IgD-negative memory B cell (primary cell): ENCODE results near the gene ITGA2B. TPM values are rescaled to one million over a fixed set of nuclear protein-coding genes. Genes with fewer than 3 reads are reported as not detected.
A peak's percentile ranks its signal among the peaks of the same experiment; 100 is the strongest.
"Not testable (repeated sequence)": the region's sequence is repeated elsewhere in the genome, so short reads cannot be mapped to it uniquely, and the experiment has no call there.

Source experiments
- H3K27ac Mint-ChIP-seq, 3 donors: one replicate each; pipeline ENCODE4 v1.8.0; 2020 to 2022; ENCODE audit warnings: mild to moderate bottlenecking in 3 of 3, mixed read lengths in 3 of 3, moderate library complexity in 1 of 3
- H3K27me3 Mint-ChIP-seq: one replicate; pipeline ENCODE4 v1.8.0; 2021; ENCODE audit warnings: mixed read lengths
- H3K36me3 Mint-ChIP-seq: one replicate; pipeline ENCODE4 v1.8.0; 2020; ENCODE audit warnings: mild to moderate bottlenecking, mixed read lengths
- H3K4me1 Mint-ChIP-seq, 3 donors: one replicate each; pipeline ENCODE4 v1.8.0; 2020 to 2022; ENCODE audit warnings: mixed read lengths in 3 of 3, mild to moderate bottlenecking in 1 of 3
- H3K4me3 Mint-ChIP-seq, 4 donors: one replicate each; pipeline ENCODE4 v1.8.0; 2020 to 2022; ENCODE audit warnings: mild to moderate bottlenecking in 4 of 4, mixed read lengths in 4 of 4, moderate library complexity in 3 of 4
- H3K9me3 Mint-ChIP-seq, 3 donors: one replicate each; pipeline ENCODE4 v1.8.0; 2020 to 2021; ENCODE audit warnings: mixed read lengths in 3 of 3, mild to moderate bottlenecking in 1 of 3
- polyA plus RNA-seq: library from polyadenylated mRNA; unstranded; fragments of 300-500 nt; fragmentation: Illumina TruSeq; gene quantifications from one replicate; pipeline ENCODE4 v1.2.3, GENCODE V29; 2021

ITGA2B gene
- polyA plus RNA-seq, 1 donor from 2014 or later: 3.0 TPM

- H3K9me3 Mint-ChIP-seq: no peaks in the 10 kb centered on the region
- peak overlapping the region in 2 of 4 donors; percentile 22 to 34 for H3K4me3 Mint-ChIP-seq
- peaks cover 36% of the 10 kb centered on the region for H3K27me3 Mint-ChIP-seq
- H3K27ac Mint-ChIP-seq: no peak overlapping the region
- peaks cover 0 to 1% (median 0%) of the 10 kb centered on the region in 3 donors for H3K4me1 Mint-ChIP-seq
- peaks cover 4% of the 10 kb centered on the region for H3K36me3 Mint-ChIP-seq
These were observed 22.0 kb downstream of the ITGA2B start for GRCh38 chr17:44367231-44367979.

GRCh38 chr17:44365051-44365450 lies 24.4 kb downstream of the ITGA2B start:
- not testable (repeated sequence) for H3K27ac Mint-ChIP-seq
- Mint-ChIP-seq H3K27me3 (peaks cover 26% of the 10 kb centered on the region), H3K4me3 (peak overlapping the region in 2 of 4 donors; percentile 55 to 71)

GRCh38 chr17:44363613-44364159 lies 25.8 kb downstream of the ITGA2B start, which contains the start of gene FAM171A2:
Gene FAM171A2 (minus strand): TSS chr17:44363853. CDS start chr17:44363714, 139 bp downstream.
- Mint-ChIP-seq H3K4me3 (peak within 1 kb of the TSS; percentile 71 to 89 (median 84)), H3K4me1 (peaks cover 5 to 7% (median 5%) of the 10 kb centered on the region in 3 donors), H3K27ac (peak within 1 kb of the TSS in 1 of 3 donors; percentile 81), H3K36me3 (peaks cover 4% of the 10 kb centered on the region), H3K27me3 (peaks cover 28% of the 10 kb centered on the region), H3K9me3 (no peaks in the 10 kb centered on the region)

More at GRCh38 chr17:44365051-44365450, 24.4 kb downstream of the ITGA2B start:
- not testable (repeated sequence) for H3K9me3 Mint-ChIP-seq, H3K36me3 Mint-ChIP-seq, H3K4me1 Mint-ChIP-seq

- Mint-ChIP-seq H3K36me3 (peaks cover 4% of the 10 kb centered on the region), H3K4me3 (peak overlapping the region in 3 of 4 donors; percentile 70 to 80 (median 77)), H3K27me3 (peaks cover 24% of the 10 kb centered on the region), H3K9me3 (no peaks in the 10 kb centered on the region), H3K4me1 (peaks cover 5 to 8% (median 5%) of the 10 kb centered on the region in 3 donors), H3K27ac (no peak overlapping the region)
These were observed 26.4 kb downstream of the ITGA2B start for GRCh38 chr17:44362949-44363612.

- Mint-ChIP-seq H3K4me3 (peak overlapping the region in 2 of 4 donors; percentile 54 to 68), H3K27me3 (peaks cover 21% of the 10 kb centered on the region), H3K27ac (no peak overlapping the region), H3K9me3 (no peaks in the 10 kb centered on the region), H3K4me1 (peaks cover 5 to 8% (median 5%) of the 10 kb centered on the region in 3 donors), H3K36me3 (peaks cover 3% of the 10 kb centered on the region)
These were observed 26.9 kb downstream of the ITGA2B start for GRCh38 chr17:44362459-44362948.

GRCh38 chr17:44361292-44362260 lies 27.9 kb downstream of the ITGA2B start:
- H3K4me3 Mint-ChIP-seq: peak overlapping the region in 2 of 4 donors; percentile 67 to 74

GRCh38 chr17:44360826-44361225 lies 28.6 kb downstream of the ITGA2B start:
- Mint-ChIP-seq H3K4me3 (peak overlapping the region in 1 of 4 donors; percentile 67), H3K36me3 (no peaks in the 10 kb centered on the region), H3K27ac (no peak overlapping the region), H3K4me1 (peaks cover 5 to 8% (median 5%) of the 10 kb centered on the region in 3 donors), H3K27me3 (peaks cover 11% of the 10 kb centered on the region), H3K9me3 (no peaks in the 10 kb centered on the region)

More at GRCh38 chr17:44361292-44362260, 27.9 kb downstream of the ITGA2B start:
- Mint-ChIP-seq H3K27me3 (peaks cover 16% of the 10 kb centered on the region), H3K4me1 (peaks cover 5 to 8% (median 5%) of the 10 kb centered on the region in 3 donors), H3K9me3 (no peaks in the 10 kb centered on the region), H3K27ac (no peak overlapping the region), H3K36me3 (no peaks in the 10 kb centered on the region)

- Mint-ChIP-seq H3K36me3 (no peaks in the 10 kb centered on the region), H3K27ac (no peak overlapping the region), H3K4me1 (peaks cover 5 to 8% (median 5%) of the 10 kb centered on the region in 3 donors), H3K4me3 (peak overlapping the region in 1 of 4 donors; percentile 11), H3K9me3 (no peaks in the 10 kb centered on the region), H3K27me3 (peaks cover 7% of the 10 kb centered on the region)
These were observed 29.3 kb downstream of the ITGA2B start for GRCh38 chr17:44360144-44360533.

GRCh38 chr17:44359458-44360143 lies 29.8 kb downstream of the ITGA2B start:
- no peak overlapping the region for H3K27ac Mint-ChIP-seq
- no peaks in the 10 kb centered on the region for H3K9me3 Mint-ChIP-seq
- peaks cover 5% of the 10 kb centered on the region for H3K27me3 Mint-ChIP-seq
- H3K4me3 Mint-ChIP-seq: peak overlapping the region in 3 of 4 donors; percentile 3 to 25 (median 7)
- H3K36me3 Mint-ChIP-seq: no peaks in the 10 kb centered on the region
- peaks cover 5 to 8% (median 5%) of the 10 kb centered on the region in 3 donors for H3K4me1 Mint-ChIP-seq

GRCh38 chr17:44359006-44359405 lies 30.4 kb downstream of the ITGA2B start:
- H3K27ac Mint-ChIP-seq: no peak overlapping the region
- H3K27me3 Mint-ChIP-seq: peaks cover 5% of the 10 kb centered on the region
- H3K4me3 Mint-ChIP-seq: peak overlapping the region in 3 of 4 donors; percentile 7 to 83 (median 25)
- peaks cover 5 to 8% (median 5%) of the 10 kb centered on the region in 3 donors for H3K4me1 Mint-ChIP-seq
- H3K36me3 Mint-ChIP-seq: no peaks in the 10 kb centered on the region
- H3K9me3 Mint-ChIP-seq: no peaks in the 10 kb centered on the region

GRCh38 chr17:44358066-44358465 lies 31.4 kb downstream of the ITGA2B start:
- Mint-ChIP-seq H3K36me3 (no peaks in the 10 kb centered on the region), H3K4me1 (peaks cover 5 to 8% (median 7%) of the 10 kb centered on the region in 3 donors), H3K9me3 (no peaks in the 10 kb centered on the region), H3K27me3 (peaks cover 5% of the 10 kb centered on the region), H3K27ac (no peak overlapping the region), H3K4me3 (no peak overlapping the region)

GRCh38 chr17:44356241-44356640 lies 33.2 kb downstream of the ITGA2B start:
- H3K4me3 Mint-ChIP-seq: peak overlapping the region; percentile 16 to 78 (median 44)
- H3K4me1 Mint-ChIP-seq: peaks cover 5 to 10% (median 10%) of the 10 kb centered on the region in 3 donors
- H3K27me3 Mint-ChIP-seq: peaks cover 5% of the 10 kb centered on the region
- no peak overlapping the region for H3K27ac Mint-ChIP-seq
- no peaks in the 10 kb centered on the region for H3K9me3 Mint-ChIP-seq
- H3K36me3 Mint-ChIP-seq: no peaks in the 10 kb centered on the region

- Mint-ChIP-seq H3K27me3 (peaks cover 5% of the 10 kb centered on the region), H3K4me3 (peak overlapping the region in 2 of 4 donors; percentile 78 to 79), H3K27ac (no peak overlapping the region), H3K9me3 (no peaks in the 10 kb centered on the region), H3K36me3 (no peaks in the 10 kb centered on the region), H3K4me1 (peaks cover 7 to 12% (median 10%) of the 10 kb centered on the region in 3 donors)
These were observed 33.8 kb downstream of the ITGA2B start for GRCh38 chr17:44355642-44356099.
